ENCODE data around the gene CSMD2. TPM values are rescaled to one million over a fixed set of nuclear protein-coding genes. Genes with fewer than 3 reads are reported as not detected.

The CSMD2 gene
- polyA plus RNA-seq, 1 of the 3 experiments (the other 2 are of a cell fraction), result not detected

DNA sequence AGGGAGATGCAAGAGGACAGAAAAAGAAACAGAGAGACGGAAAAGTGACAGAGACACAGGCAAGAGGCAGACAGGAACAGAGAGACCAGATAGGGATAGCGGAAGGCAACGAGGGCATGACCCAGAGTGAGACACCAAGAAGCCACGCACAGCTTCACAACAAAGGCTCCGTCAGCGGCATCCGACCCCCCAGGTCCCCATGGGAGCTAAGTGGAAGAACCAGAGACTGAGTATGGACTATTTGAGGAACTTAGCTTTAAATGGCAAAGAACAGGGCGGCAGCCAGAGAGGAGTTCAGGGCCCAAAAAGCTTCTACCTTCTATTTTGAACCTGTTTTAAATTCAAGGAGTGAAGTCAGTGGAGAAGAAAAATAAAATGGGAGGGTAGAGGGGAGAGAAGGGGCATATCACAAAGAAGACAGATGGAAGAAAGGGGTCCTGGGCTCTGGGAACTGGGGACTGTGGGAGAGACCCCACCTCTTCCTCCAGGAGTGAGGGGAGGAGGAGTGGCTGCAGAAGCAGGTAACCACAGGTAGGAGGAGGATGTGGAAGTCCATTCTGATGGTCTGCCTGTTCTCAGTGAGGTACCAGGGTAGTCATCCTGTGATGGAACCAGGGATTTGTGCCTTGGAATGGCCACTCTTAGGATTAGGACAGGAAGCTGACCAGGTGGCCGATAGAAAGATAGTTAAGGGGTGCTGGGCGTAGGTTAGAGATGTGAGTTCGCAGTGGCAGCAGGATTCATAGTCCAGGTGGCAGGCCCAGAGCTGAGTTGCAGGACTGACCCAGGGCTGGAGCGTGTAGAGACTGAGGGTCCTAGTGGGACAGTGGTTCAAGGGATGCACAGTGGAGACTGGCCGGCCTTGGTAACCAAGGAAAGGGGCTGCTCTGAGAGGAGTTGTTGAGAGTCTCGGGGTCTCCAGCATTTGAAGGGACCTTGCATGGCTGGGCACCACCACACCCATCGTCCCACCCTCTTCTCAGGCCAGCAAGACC lies 37.7 kb downstream of the CSMD2 start:
- no peak overlapping the region for H2AFZ ChIP-seq (ENCODE audit: low read depth)
- ChIA-PET POLR2A (no interaction called here), CTCF (interaction anchor here (0.6 kb wide), 1 partner anchor 36 kb away, joined by 3 read pairs; no protein-coding TSS in a partner anchor)
- H3K9me2 ChIP-seq, result no peaks in the 10 kb centered on the region
- H3K36me3 ChIP-seq (replicated peaks in 1 of 2; ENCODE audit: control insufficient read depth in 1 of 2, insufficient read depth in 2 of 2, low read length in 1 of 2), result no peaks in the 10 kb centered on the region
- H3K4me1 ChIP-seq (ENCODE audit: control insufficient read depth in 1 of 2, insufficient read depth in 2 of 2, low read depth in 1 of 2, low read length in 1 of 2), result no peaks in the 10 kb centered on the region
- H3F3A ChIP-seq (replicated peaks; ENCODE audit: insufficient read depth), result no peaks in the 10 kb centered on the region
- H3K9ac ChIP-seq, result no peak overlapping the region
- H3K79me2 ChIP-seq (ENCODE audit: insufficient read depth), result no peaks in the 10 kb centered on the region
- no peak overlapping the region for H3K4me3 ChIP-seq (ENCODE audit: low read depth in 2 of 2, low read length in 1 of 2)
- no peaks in the 10 kb centered on the region for H3K27me3 ChIP-seq (ENCODE audit: insufficient read depth)
- 40% methylated on average over 15 of the region's 15 CpGs for WGBS (ENCODE audit: low lambda C conversion rate)
- H3K9me3 ChIP-seq, result no peaks in the 10 kb centered on the region
- H3K27ac ChIP-seq (ENCODE audit: low read depth in 2 of 2, low read length in 1 of 2), result no peak overlapping the region
- H4K20me1 ChIP-seq (ENCODE audit: insufficient read depth), result no peaks in the 10 kb centered on the region
- H3K4me2 ChIP-seq, result no peak overlapping the region
- no peak for DNase-seq
- TF ChIP-seq RCOR1 (IDR thresholded peaks at IDR 0.05; ENCODE audit: low read length) (no peak), NRF1 (IDR thresholded peaks at IDR 0.05; ENCODE audit: low read depth, low read length) (no peak), MXI1 (IDR thresholded peaks at IDR 0.05; ENCODE audit: low read depth, low read length) (no peak), GATA2 (CRISPR knock-in tag; IDR thresholded peaks at IDR 0.05) (no peak), GABPA (IDR thresholded peaks at IDR 0.05; ENCODE audit: low read depth) (no peak), SMC3 (IDR thresholded peaks at IDR 0.05; ENCODE audit: low read depth, low read length) (no peak), FOXJ3 (CRISPR knock-in tag; IDR thresholded peaks at IDR 0.05) (no peak), FOXM1 (IDR thresholded peaks at IDR 0.05; ENCODE audit: low read depth) (no peak), SIN3A (IDR thresholded peaks at IDR 0.05; ENCODE audit: borderline replicate concordance, low read depth, low read length) (no peak), POLR2AphosphoS5 (IDR thresholded peaks at IDR 0.05; ENCODE audit: low read depth, low read length) (no peak), TCF12 (IDR thresholded peaks at IDR 0.05) (no peak), JUND (IDR thresholded peaks at IDR 0.05) (no peak)
- TF ChIP-seq, protein P1, sequence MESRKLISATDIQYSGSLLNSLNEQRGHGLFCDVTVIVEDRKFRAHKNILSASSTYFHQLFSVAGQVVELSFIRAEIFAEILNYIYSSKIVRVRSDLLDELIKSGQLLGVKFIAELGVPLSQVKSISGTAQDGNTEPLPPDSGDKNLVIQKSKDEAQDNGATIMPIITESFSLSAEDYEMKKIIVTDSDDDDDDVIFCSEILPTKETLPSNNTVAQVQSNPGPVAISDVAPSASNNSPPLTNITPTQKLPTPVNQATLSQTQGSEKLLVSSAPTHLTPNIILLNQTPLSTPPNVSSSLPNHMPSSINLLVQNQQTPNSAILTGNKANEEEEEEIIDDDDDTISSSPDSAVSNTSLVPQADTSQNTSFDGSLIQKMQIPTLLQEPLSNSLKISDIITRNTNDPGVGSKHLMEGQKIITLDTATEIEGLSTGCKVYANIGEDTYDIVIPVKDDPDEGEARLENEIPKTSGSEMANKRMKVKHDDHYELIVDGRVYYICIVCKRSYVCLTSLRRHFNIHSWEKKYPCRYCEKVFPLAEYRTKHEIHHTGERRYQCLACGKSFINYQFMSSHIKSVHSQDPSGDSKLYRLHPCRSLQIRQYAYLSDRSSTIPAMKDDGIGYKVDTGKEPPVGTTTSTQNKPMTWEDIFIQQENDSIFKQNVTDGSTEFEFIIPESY (IDR thresholded peaks at IDR 0.05; ENCODE audit: borderline replicate concordance, low read depth), result no peak
- TF ChIP-seq, protein P2, sequence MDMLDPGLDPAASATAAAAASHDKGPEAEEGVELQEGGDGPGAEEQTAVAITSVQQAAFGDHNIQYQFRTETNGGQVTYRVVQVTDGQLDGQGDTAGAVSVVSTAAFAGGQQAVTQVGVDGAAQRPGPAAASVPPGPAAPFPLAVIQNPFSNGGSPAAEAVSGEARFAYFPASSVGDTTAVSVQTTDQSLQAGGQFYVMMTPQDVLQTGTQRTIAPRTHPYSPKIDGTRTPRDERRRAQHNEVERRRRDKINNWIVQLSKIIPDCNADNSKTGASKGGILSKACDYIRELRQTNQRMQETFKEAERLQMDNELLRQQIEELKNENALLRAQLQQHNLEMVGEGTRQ (IDR thresholded peaks at IDR 0.05; ENCODE audit: borderline replicate concordance, low read depth, low read length), result no peak
- TF ChIP-seq, protein P3, sequence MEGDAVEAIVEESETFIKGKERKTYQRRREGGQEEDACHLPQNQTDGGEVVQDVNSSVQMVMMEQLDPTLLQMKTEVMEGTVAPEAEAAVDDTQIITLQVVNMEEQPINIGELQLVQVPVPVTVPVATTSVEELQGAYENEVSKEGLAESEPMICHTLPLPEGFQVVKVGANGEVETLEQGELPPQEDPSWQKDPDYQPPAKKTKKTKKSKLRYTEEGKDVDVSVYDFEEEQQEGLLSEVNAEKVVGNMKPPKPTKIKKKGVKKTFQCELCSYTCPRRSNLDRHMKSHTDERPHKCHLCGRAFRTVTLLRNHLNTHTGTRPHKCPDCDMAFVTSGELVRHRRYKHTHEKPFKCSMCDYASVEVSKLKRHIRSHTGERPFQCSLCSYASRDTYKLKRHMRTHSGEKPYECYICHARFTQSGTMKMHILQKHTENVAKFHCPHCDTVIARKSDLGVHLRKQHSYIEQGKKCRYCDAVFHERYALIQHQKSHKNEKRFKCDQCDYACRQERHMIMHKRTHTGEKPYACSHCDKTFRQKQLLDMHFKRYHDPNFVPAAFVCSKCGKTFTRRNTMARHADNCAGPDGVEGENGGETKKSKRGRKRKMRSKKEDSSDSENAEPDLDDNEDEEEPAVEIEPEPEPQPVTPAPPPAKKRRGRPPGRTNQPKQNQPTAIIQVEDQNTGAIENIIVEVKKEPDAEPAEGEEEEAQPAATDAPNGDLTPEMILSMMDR (IDR thresholded peaks at IDR 0.05), result no peak
- TF ChIP-seq, protein P4, sequence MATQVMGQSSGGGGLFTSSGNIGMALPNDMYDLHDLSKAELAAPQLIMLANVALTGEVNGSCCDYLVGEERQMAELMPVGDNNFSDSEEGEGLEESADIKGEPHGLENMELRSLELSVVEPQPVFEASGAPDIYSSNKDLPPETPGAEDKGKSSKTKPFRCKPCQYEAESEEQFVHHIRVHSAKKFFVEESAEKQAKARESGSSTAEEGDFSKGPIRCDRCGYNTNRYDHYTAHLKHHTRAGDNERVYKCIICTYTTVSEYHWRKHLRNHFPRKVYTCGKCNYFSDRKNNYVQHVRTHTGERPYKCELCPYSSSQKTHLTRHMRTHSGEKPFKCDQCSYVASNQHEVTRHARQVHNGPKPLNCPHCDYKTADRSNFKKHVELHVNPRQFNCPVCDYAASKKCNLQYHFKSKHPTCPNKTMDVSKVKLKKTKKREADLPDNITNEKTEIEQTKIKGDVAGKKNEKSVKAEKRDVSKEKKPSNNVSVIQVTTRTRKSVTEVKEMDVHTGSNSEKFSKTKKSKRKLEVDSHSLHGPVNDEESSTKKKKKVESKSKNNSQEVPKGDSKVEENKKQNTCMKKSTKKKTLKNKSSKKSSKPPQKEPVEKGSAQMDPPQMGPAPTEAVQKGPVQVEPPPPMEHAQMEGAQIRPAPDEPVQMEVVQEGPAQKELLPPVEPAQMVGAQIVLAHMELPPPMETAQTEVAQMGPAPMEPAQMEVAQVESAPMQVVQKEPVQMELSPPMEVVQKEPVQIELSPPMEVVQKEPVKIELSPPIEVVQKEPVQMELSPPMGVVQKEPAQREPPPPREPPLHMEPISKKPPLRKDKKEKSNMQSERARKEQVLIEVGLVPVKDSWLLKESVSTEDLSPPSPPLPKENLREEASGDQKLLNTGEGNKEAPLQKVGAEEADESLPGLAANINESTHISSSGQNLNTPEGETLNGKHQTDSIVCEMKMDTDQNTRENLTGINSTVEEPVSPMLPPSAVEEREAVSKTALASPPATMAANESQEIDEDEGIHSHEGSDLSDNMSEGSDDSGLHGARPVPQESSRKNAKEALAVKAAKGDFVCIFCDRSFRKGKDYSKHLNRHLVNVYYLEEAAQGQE (IDR thresholded peaks at IDR 0.05; ENCODE audit: low read depth, low read length), result no peak
